WTC11 (cell line): ENCODE results near the gene CD34. TPM values are rescaled to one million over a fixed set of nuclear protein-coding genes. Genes with fewer than 3 reads are reported as not detected.

Experiments
- ATAC-seq: fragments of 200-7000 bp; cut with Tn5 transposase; 2 replicates; pipeline ENCODE4 v1.10.0; 2021; ENCODE audit warnings: mild to moderate bottlenecking, moderate library complexity
- CTCF ChIA-PET: fragments of 300-600 bp; sonication (Branson Sonifier 250); formaldehyde crosslinking; loops from one replicate; lab custom pipeline; 2021; ENCODE audit warnings: antibody characterized with exemption; lab: Charles Lee
- POLR2A ChIA-PET: fragments of 350-600 bp; sonication (Branson Sonifier 250); formaldehyde crosslinking; loops from one replicate; lab custom pipeline; 2021; ENCODE audit warnings: antibody characterized with exemption; lab: Charles Lee
- DNase-seq: peaks from one replicate; pipeline ENCODE4 v3.0.0; 2021; ENCODE audit warnings: low spot score
- H3K27ac Mint-ChIP-seq: 2 replicates; pipeline ENCODE4 v1.8.0; 2021; ENCODE audit warnings: mixed read lengths
- H3K27me3 Mint-ChIP-seq: 2 replicates; pipeline ENCODE4 v1.8.0; 2021; ENCODE audit warnings: low read depth, mild to moderate bottlenecking, moderate library complexity, mixed read lengths
- H3K36me3 Mint-ChIP-seq: 2 replicates; pipeline ENCODE4 v1.8.0; 2021; ENCODE audit warnings: mixed read lengths
- H3K4me1 Mint-ChIP-seq: 2 replicates; pipeline ENCODE4 v1.8.0; 2022; ENCODE audit warnings: mixed read lengths
- H3K4me3 Mint-ChIP-seq: 2 replicates; pipeline ENCODE4 v1.8.0; 2021; ENCODE audit warnings: mild to moderate bottlenecking, moderate library complexity, mixed read lengths
- H3K9me3 Mint-ChIP-seq: 2 replicates; pipeline ENCODE4 v1.8.0; 2021; ENCODE audit warnings: mixed read lengths
- AR ChIP-seq: fragments of 250-450 bp; sonication (Bioruptor Pico); IDR thresholded peaks from 2 replicates; pipeline ENCODE4 v1.9.0; 2021; ENCODE audit warnings: mild to moderate bottlenecking
- ATF2 ChIP-seq: sonication (generic); formaldehyde crosslinking; IDR thresholded peaks from 2 replicates; pipeline ENCODE4 v1.8.1; 2022; ENCODE audit warnings: low read depth, missing genetic modification reagents, borderline replicate concordance
- ATF3 ChIP-seq: sonication (generic); formaldehyde crosslinking; conservative IDR thresholded peaks from 2 replicates; pipeline ENCODE4 v1.8.1; 2022; ENCODE audit warnings: mild to moderate bottlenecking, missing genetic modification reagents
- CREB1 ChIP-seq: sonication (generic); formaldehyde crosslinking; IDR thresholded peaks from 2 replicates; pipeline ENCODE4 v1.8.0; 2023; ENCODE audit warnings: mild to moderate bottlenecking, missing genetic modification reagents
- E2F5 ChIP-seq: sonication (generic); formaldehyde crosslinking; IDR thresholded peaks from 2 replicates; pipeline ENCODE4 v1.8.1; 2022; ENCODE audit warnings: mild to moderate bottlenecking, moderate library complexity, missing genetic modification reagents
- ERG ChIP-seq: fragments of 250-450 bp; sonication (Bioruptor Pico); IDR thresholded peaks from 2 replicates; pipeline ENCODE4 v1.8.0; 2021; ENCODE audit warnings: mild to moderate bottlenecking
- GABPB1 ChIP-seq: sonication (generic); formaldehyde crosslinking; IDR thresholded peaks from 2 replicates; pipeline ENCODE4 v1.8.1; 2023; ENCODE audit warnings: mild to moderate bottlenecking, missing genetic modification reagents
- HMGA2 ChIP-seq: fragments of 250-450 bp; sonication (Bioruptor Pico); IDR thresholded peaks from 2 replicates; pipeline ENCODE4 v1.4.0; 2021; ENCODE audit warnings: mild to moderate bottlenecking, moderate library complexity
- HMGXB4 ChIP-seq: sonication (generic); formaldehyde crosslinking; IDR thresholded peaks from 2 replicates; pipeline ENCODE4 v1.8.1; 2023; ENCODE audit warnings: mild to moderate bottlenecking, moderate library complexity, missing genetic modification reagents
- MAX ChIP-seq: sonication (generic); formaldehyde crosslinking; IDR thresholded peaks from 2 replicates; pipeline ENCODE4 v1.8.0; 2022; ENCODE audit warnings: mild to moderate bottlenecking, missing genetic modification reagents
- NFYB ChIP-seq: sonication (generic); formaldehyde crosslinking; conservative IDR thresholded peaks from 2 replicates; pipeline ENCODE4 v1.8.0; 2022; ENCODE audit warnings: low read depth, missing genetic modification reagents
- NR2C2 ChIP-seq: sonication (generic); formaldehyde crosslinking; IDR thresholded peaks from 2 replicates; pipeline ENCODE4 v1.8.0; 2022; ENCODE audit warnings: mild to moderate bottlenecking, missing genetic modification reagents
- PREB ChIP-seq: sonication (generic); formaldehyde crosslinking; IDR thresholded peaks from 2 replicates; pipeline ENCODE4 v1.8.1; 2022; ENCODE audit warnings: mild to moderate bottlenecking, missing genetic modification reagents, moderate library complexity, borderline replicate concordance
- SP1 ChIP-seq: sonication (generic); formaldehyde crosslinking; conservative IDR thresholded peaks from 2 replicates; pipeline ENCODE4 v1.8.1; 2022; ENCODE audit warnings: missing genetic modification reagents
- STAT6 ChIP-seq: sonication (generic); formaldehyde crosslinking; conservative IDR thresholded peaks from 2 replicates; pipeline ENCODE4 v1.8.1; 2023; ENCODE audit warnings: mild to moderate bottlenecking, low read depth, missing genetic modification reagents, moderate library complexity
- TEAD1 ChIP-seq: sonication (generic); formaldehyde crosslinking; IDR thresholded peaks from 2 replicates; pipeline ENCODE4 v1.8.0; 2022; ENCODE audit warnings: mild to moderate bottlenecking, missing genetic modification reagents
- ZNF138 ChIP-seq: sonication (generic); formaldehyde crosslinking; conservative IDR thresholded peaks from 2 replicates; pipeline ENCODE4 v1.8.1; 2022; ENCODE audit warnings: mild to moderate bottlenecking, moderate library complexity, missing genetic modification reagents
- ZNF219 ChIP-seq: sonication (generic); formaldehyde crosslinking; IDR thresholded peaks from 2 replicates; pipeline ENCODE4 v1.8.0; 2023; ENCODE audit warnings: missing genetic modification reagents, mild to moderate bottlenecking, borderline replicate concordance
- ZNF512 ChIP-seq: sonication (generic); formaldehyde crosslinking; IDR thresholded peaks from 2 replicates; pipeline ENCODE4 v1.8.1; 2022; ENCODE audit warnings: missing genetic modification reagents, borderline replicate concordance
- ZNF671 ChIP-seq: fragments of 250-450 bp; sonication (Bioruptor Pico); IDR thresholded peaks from 2 replicates; pipeline ENCODE4 v1.8.0; 2021; ENCODE audit warnings: mild to moderate bottlenecking
- total RNA-seq: library from RNA; stranded (reverse); gene quantifications from 3 replicates; pipeline ENCODE4 v1.2.3, GENCODE V29; 2021

Gene CD34
- total RNA-seq, 1 experiment from 2014 or later = 0.35 TPM

GRCh38 chr1:207852576-207853371 is 58.2 kb downstream of the CD34 start:
- DNase-seq (no peak), ATAC-seq (peak; percentile 47; the same call in 1 of the 2 replicates)
- Mint-ChIP-seq H3K36me3 (no peaks in the 10 kb centered on the region), H3K4me3 (no peak overlapping the region), H3K4me1 (peaks cover 11% of the 10 kb centered on the region), H3K27me3 (no peaks in the 10 kb centered on the region), H3K27ac (no peak overlapping the region), H3K9me3 (no peaks in the 10 kb centered on the region)
- TF ChIP-seq MAX = no peak
- no peak for TF ChIP-seq TEAD1 (CRISPR knock-in tag)
- no peak for TF ChIP-seq E2F5 (CRISPR knock-in tag)
- TF ChIP-seq GABPB1 (CRISPR knock-in tag) = no peak
- TF ChIP-seq ZNF219 (CRISPR knock-in tag) = no peak
- TF ChIP-seq ZNF512 (CRISPR knock-in tag) = no peak
- no peak for TF ChIP-seq ZNF671 (CRISPR knock-in tag)
- no peak for TF ChIP-seq ZNF138 (CRISPR knock-in tag)
- no peak for TF ChIP-seq CREB1 (CRISPR knock-in tag)
- no peak for TF ChIP-seq AR (CRISPR knock-in tag)
- TF ChIP-seq NR2C2 (CRISPR knock-in tag) = no peak
- TF ChIP-seq ATF3 (CRISPR knock-in tag) = no peak
- no peak for TF ChIP-seq NFYB
- no peak for TF ChIP-seq SP1 (CRISPR knock-in tag)
- TF ChIP-seq ATF2 (CRISPR knock-in tag) = no peak
- TF ChIP-seq HMGA2 (CRISPR knock-in tag) = no peak
- no peak for TF ChIP-seq PREB (CRISPR knock-in tag)
- TF ChIP-seq ERG (CRISPR knock-in tag) = no peak
- no peak for TF ChIP-seq STAT6 (CRISPR knock-in tag)
- TF ChIP-seq HMGXB4 (CRISPR knock-in tag) = no peak
- CTCF ChIA-PET = interaction anchor here (1.3 to 1.5 kb wide), 3 partner anchors 9 to 32 kb away, joined by 3 to 8 read pairs (median 3); no protein-coding TSS in a partner anchor
- POLR2A ChIA-PET = no interaction called here
